RPMI8226 (cell line): ENCODE results near the gene SGTA.
"Not testable (repeated sequence)": the region's sequence is repeated elsewhere in the genome, so short reads cannot be mapped to it uniquely, and the experiment has no call there.

Experiments used
- DNase-seq: peaks from one replicate; pipeline ENCODE4 v3.0.0-alpha.2; 2015

The SGTA gene

DNA sequence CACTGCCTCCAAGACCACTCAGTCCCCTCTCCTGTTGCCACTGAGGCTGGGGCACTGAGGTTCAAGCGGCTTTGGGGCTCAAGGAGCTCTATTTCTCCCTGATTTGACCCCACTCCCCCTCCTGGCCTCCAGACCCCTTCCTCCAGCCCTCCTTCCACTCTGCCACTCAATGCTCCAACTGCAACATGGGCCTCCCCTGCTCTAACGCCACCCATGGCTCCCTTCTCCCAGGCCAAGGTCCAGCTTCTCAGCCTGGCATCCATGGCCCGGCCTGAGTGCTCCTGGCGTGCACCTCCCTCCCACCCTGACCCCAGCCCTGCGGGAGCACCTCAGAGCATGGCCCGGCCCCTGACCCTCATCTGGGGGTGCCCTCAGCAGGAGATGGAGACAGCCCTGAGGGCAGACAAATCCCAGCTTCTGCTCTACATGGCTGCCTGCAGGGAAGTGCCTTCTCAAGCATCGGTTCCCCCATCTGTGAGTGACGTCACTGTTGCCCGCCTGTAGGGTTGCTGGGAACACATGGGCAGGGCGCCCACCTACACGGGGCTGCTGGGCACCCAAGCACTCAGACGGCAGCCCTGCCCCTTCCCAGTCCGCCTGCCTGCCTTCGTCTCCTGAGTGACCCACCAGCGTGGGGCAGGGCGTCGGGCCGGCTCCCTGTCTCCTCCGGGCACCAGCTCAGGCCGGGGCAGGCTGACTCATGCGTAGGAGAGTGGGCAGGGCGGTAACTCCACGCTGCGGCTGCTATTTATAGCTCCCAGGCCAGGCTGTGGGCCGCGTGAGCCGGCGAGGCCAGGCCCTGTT lies 60.3 kb downstream of the SGTA start:
- no peak for DNase-seq

DNA sequence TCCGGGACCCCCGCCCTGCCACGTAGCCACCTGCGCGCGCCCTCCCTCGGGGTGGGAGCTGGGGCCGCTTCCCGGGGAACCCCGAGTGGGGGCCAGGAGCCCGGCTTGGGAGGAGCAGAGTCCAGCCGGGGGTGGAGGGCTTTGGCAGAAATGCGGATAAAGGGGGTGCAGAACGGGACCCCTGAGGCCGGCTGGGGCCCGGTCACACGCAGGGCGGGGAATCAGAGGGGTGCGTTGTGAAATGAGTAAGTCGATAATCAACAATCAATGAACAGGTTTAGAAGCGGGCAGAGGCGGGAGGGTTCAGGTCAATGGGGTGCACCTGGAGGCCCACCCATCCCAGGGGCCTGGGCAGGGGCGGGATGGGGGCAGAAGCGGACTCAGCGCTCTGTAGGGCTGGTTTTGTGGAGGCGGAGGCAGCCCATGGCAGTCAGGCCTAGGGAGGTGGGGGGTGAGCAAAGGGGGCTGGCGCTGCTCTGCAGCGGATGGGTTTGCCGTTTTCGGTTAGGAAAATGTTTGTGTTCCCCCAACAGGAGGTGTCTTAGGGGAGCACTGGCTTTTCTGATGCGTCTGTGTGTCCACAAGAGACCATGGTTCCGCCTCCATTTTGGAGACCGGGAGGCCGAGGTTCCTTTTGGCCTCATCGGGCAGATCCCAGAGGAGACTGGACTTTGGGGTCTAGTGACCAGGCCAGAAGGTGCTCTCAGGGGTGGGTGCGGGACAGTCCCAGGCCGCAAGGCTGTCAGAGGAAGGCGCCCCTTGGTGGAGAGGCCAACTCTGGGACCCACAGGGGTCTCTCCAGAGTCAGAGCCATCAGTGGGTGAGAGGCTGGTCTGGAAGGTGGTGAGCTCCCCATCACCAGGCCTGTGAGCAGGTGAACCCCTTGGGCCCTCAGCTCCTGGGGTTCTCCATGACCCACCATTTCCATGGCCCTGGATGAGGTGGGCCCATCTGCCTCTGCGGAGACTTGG lies 61.2 kb downstream of the SGTA start:
- DNase-seq, result no peak

DNA sequence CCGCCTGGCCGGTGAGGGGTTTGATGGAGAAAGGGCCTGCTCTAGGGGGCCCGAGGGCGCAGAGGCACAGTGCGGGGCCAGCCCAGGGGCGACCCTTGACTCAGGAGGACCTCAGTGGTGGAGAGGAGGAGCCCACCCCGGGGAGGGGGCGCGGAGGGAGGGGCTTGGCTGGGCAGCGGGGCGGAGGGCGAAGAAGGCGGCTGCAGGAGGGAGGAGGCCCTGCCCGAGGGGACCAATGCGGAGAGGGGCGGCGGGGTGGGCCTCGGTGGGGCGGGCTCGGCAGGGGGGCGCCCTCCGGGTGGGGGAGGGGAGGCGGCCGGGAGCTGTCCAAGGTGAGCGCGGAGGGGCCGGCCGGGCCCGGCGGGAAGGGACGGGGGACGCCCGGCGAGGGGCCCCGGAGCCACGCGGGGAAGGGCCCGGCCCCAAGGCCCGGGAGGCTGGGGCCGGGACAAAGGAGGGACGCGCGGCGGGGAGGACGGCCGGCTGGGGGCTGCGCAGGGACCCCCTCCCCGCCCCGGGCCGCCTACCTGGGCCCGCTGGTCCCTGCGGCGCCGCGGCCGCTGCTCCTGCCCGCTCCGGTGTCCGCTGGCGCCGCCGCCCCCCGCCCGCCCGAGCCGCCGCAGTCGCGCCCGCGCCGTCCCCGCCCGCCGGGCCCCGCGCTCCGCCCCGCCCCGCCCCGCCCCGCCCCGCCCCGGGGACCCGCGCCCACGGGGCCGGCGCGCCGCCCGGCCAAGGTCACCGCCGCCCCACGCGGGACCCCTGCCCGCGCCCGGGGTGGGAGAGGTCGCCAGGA lies 62.1 kb downstream of the SGTA start, which contains the start of gene DIRAS1:
TSS of gene DIRAS1 (minus strand) at position 596 of the 793 bp plus-strand sequence. CDS start 3,566 bp downstream, outside the sequence.
- no peak for DNase-seq

DNA sequence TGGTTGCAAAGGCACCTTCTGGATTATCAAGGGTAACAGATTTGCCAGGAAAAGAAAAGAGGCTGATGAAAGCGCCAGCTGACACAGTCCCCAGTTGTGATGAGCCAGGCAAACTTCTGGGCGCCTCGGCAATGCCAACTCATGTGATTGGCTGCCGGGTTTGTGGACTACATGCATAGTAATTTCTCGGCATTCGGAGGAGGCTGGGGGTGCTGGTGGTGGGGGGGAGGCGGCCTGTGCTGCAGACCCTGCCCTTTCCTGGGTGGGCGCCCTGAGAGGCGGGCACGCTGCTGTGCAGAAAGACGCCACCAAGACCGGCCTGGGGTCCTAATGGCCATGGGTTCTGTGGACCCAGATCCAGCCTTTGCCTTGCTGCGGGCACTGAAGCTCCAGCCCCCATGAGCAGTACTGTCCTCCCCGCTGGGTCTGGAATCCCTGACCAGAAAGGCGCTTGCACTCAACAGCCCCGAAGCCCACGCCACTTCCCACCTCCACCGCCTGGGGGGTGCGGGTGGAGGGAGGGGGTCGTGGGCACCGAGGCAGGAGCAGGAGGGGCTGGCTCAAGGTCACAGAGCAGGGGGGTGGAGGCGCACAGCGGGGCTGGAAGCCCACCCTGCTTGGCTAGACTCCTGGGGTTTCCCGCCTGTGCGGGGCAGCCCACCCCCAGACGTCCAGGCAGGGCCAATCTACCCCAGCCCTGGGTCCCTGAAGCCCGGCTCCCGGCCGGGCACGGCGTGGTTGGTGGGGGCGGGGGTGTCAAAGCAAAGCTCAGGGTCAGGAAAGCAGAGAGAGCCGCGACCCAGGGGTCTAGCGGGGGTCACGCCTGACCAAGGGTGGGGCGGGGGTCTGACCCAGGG lies 62.9 kb downstream of the SGTA start:
- DNase-seq, result peak; percentile 43

DNA sequence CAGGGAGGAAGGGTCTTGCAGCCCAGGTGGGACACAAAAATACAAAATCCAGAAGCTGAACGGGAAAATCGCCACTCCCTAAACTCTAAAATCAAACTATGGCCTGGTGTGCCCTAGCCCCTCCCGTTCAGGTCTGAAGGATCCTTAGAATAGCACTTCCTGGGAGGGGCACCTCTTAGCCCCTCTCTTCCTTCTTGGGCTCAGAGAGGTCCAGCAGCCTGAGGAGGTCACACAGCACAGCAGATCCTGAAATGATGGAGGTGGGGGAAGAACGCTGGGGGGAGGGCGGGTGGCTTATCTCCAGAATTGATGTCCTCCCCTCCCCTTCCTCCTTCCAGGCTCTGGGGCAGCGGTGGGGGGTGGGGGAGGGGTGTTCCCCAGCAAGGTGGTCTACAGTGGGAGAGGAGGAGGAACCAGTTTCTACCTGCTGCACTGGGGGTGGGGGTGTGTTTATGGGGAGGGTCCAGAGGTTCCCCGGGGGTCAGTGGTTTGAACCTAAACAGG lies 63.8 kb downstream of the SGTA start:
- no peak for DNase-seq

DNA sequence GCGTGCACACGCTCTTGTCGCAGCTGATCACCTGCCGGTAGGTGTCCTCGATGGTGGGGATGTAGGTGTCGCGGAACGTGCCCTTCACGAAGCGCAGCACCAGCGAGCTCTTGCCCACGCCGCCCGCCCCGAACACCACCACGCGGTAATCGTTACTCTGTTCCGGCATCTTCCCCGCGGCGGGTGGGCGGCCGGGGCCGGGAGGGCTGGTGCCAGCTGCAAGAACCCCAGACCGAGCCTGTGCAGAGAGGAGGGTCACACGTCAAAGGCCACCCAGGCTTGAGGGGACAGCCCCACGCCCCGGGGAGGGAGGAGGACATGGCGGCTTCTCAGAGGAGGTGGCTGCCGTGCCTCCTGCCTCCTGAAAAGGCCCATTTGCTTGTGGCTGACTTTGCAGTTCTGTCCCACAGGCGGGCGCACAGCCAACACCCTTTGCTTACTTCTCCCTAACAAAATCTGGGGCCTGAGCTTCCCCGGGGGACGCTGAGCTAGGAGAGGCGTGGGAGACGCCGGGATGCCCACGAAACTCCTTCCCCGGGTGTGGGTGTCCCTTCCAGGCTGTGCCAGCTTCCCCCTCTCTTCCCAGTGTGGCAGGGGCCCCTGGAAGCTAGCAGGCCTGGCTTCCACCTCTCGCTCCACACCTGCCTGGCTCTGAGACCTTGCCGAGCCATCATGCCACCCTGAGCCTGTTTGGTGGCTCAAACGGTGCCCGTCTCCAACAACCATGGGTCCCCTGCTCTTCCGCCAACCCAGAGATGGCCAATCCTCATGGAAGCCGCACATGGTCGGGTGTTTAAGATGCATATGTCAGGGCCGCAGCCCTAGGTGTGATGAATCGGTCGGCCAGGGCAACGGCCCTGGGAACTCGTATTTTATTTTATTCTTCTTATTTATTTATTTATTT lies 65.2 kb downstream of the SGTA start:
- DNase-seq, result peak; percentile 41

DNA sequence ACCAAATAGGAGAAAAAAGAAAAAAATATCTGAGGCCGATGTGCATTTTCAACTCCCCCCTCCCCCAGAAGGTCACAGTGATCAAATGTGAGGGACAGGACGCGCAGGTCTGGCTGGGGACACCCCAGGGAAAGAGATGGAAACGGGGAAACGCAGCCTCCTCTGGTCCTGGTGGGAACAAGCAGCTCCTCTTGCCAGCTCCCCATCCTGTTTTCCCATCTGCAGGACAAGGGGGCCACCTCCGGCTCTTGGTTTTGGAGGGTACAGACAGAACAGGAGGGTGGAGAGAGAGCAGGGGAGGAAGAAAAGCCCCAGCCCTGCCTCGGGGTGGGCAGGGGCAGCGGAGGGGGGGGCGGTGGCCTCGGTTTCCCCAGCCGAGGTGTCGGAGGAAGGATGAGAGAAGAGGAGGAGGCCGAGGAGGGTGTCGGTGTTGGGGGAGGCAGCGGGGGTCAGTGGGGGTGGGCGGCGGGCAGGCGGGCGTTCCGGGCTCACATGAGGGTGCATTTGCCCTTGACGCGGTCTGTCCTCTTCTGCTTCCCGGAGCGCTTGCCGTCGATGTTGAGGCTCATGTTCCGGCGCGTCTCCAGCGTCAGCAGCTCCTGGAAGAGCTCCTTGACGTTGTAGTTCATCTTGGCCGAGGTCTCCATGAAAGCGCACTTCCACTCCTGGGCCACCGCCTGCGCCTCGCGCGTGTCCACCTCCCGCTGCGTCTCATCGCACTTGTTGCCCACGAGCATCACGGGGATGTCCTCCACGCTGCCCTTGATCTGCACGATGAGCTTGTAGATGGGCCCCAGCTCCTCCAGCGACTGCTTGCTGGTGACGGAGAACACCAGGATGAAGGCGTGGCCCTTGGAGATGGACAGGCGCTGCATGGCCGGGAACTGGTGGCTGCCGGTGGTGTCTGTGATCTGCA lies 66.1 kb downstream of the SGTA start:
- no peak for DNase-seq

DNA sequence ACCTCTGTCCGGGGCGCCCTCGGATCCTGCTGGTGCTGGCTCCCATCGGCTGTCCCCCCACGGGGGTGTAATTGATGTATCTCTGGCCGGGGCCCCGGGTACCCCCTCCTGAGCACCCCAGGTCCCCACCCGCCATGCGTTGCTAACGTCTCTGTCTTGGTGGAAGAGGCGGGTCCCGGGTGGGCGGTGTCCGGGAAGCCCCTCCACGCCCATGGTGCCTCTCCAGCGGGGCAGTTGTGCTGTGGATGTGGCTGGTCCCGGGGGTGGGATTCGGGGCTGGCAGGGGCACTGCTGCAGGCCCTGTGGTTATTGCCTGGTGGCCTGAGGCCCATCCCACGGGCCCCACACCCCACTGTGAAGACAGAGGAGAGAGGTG lies 66.8 kb downstream of the SGTA start:
- DNase-seq, result no peak

DNA sequence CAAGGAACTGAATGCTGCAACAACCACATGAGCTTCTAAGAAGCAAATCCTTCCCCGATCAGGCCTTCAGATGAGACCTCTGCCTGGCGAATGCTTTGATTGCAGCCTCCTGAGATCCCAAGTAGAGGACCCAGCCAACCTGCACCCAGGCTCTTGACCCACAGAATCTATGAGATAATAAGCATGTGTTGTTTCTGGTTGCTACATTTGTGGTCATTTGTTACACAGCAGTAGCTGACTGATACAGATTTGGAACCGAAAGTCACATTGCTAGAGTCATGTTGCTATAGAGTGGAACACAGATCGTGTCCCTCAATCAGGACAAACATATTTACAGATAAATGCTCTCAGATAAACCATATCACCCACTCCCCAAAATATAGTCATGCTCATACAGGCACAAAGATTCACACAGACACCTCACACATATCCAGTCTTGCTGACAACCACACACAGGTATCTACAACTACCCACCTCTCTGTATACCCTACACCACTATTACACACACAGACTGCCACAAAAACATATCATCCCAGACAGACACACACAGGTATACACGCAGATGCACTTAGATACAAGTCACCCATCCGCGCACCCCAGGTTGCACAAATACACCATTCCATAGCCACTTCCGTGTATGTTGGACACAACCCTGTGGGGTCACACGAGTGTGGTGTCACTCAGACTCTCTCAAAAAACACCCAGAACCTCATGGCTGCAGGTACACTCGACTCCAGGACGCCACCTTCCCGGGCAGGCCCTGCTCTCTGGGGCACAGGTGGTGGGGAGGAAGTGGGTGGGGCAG lies 67.4 kb downstream of the SGTA start:
- DNase-seq, result no peak

DNA sequence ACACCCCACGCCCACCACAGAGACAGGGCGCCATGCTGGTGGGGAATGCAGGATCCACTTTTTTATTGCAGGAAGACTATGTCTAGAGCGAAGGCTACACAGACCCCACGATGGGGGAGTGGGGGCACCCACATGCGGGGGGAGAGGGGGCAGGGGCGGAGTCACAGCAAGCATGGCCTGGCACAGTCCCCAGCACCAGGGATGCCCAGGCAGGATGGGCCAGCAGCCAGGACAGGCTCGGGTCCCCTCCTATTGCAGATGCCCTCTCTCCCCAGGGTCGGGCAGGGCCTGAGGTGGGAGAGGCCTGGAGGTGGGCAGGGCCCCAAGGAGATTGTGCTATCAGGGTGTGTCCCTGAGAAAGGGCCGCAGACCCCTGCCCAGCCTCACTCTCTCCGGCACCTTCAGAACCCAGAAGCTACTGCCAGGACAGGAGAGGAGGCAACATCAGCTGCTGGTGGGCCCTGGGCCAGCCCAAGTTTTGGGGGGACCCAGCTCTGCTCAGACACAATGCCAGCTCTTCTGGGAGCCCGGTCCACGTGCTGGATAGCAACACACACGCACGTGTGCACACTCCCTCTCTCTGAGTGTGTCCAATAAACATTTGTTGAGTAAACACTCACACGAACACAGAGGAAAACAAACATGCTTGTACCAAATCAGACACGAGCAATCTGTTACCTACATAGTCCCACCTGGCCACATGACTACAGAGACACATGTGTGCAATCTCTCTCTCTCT lies 68.4 kb downstream of the SGTA start:
- no peak for DNase-seq

DNA sequence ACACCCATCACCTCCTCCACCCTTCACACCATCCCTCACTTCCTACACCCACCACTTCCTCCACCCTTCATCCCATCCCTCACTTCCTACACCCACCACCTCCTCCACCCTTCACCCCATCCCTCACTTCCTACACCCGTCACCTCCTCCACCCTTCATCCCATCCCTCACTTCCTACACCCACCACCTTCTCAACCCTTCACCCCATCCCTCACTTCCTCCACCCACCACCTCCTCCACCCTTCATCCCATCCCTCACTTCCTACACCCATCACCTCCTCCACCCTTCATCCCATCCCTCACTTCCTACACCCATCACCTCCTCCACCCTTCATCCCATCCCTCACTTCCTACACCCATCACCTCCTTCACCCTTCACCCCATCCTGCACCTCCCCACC lies 69.0 kb downstream of the SGTA start:
- DNase-seq, result not testable (repeated sequence)

DNA sequence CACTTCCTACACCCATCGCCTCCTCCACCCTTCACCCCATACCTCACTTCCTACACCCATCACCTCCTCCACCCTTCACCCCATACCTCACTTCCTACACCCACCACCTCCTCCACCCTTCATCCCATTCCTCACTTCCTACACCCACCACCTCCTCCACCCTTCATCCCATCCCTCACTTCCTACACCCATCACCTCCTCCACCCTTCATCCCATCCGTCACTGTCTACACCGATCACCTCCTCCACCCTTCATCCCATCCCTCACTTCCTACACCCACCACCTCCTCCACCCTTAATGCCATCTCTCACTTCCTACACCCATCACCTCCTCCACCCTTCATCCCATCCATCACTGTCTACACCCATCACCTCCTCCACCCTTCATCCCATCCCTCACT lies 69.9 kb downstream of the SGTA start:
- DNase-seq, result not testable (repeated sequence)

DNA sequence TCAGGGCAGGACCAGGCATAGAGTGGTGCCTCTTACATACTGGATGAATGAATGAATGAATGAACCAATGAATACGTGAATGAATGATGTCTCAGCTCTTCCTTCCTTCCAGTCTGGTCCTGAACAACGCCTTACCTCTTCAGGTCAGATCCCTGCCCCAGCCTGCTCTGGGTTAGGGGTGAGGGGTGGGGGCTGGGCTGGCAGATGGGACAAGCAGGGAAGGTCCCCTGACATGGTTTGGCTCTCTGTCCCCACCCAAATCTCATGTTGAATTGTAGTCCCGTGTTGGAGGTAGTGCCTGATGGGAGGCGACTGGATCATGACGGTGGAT lies 71.2 kb downstream of the SGTA start:
- DNase-seq, result no peak

DNA sequence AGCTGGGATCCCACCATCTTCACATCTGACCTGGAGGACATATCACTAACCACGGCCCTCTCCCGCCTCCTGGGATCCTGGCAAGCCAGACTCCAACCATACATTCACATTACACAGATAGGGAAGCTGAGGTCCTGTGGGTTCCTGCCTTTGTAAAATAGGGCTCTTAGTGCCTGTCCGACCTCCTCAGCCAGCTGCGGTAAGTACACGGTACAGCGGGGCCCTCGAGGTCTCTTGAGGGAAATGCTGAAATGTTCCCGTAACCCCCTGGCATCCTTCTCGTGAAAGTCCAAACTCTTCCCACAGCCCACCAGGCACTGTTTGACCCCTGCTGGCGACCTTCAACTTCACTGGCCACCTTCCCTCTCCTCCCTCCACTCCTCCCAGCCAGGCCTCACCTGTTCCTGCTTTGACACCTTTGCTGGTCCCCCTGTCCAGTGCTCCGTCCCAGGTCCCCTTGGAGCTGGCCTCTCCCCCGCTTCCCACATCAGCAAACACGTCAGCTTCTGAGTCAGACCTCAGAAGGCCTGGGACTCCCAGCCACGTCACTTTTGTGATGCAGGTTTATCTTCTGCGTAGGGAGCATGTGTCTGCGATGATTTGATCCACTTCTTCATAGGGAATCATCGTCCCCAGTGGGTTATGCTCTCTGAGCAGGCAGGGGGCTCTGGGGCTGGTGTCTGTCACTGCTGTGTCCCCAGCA lies 71.8 kb downstream of the SGTA start:
- DNase-seq, result no peak

DNA sequence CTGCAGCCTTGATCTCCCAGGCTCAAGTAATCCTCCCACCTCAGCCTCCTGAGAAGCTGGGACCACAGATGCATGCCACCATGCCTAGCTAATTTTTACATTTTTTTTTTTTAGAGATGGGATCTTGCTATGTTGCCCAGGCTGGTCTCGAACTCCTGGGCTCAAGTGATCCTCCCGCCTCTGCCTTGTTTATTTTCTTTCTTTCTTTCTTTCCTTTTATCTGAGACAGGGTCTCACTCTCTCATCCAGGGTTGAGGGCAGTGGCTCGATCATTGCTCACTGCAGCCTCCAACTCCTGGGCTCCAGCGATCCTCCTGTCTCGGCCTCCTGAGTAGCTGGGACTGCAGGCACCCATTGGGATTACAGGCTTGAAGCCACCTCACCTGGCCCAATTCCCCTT lies 76.8 kb downstream of the SGTA start:
- no peak for DNase-seq
